ENCODE measurements around the gene RBCK1. TPM values are rescaled to one million over a fixed set of nuclear protein-coding genes. Genes with fewer than 3 reads are reported as not detected.
"Not testable (repeated sequence)": the region's sequence is repeated elsewhere in the genome, so short reads cannot be mapped to it uniquely, and the experiment has no call there.

RBCK1 gene
- polyA plus RNA-seq, 4 donors, result 74.8 to 176 (median 158) TPM

- H3K36me3 ChIP-seq (ENCODE audit: control insufficient read depth in 3 of 3, insufficient read depth in 2 of 3, low read depth in 1 of 3, low read length in 3 of 3), result no peaks in the 10 kb centered on the region
- FAIRE-seq (no peak), DNase-seq (peak; percentile 29 to 62)
- H3K27ac ChIP-seq (ENCODE audit: low read depth in 1 of 3, low read length in 2 of 3), result peak overlapping the region in 1 of 3 donors; percentile 71
- H3K9me3 ChIP-seq (ENCODE audit: control insufficient read depth in 2 of 2, insufficient read depth in 1 of 2, low read depth in 1 of 2, low read length in 1 of 2), result no peaks in the 10 kb centered on the region
- WGBS, 3 donors, result 61 to 73% (median 69%) methylated on average over 10 of the region's 10 CpGs
- no peak overlapping the region for H3K4me3 ChIP-seq (ENCODE audit: low read depth in 1 of 3, low read length in 3 of 3)
- H3K27me3 ChIP-seq (ENCODE audit: control insufficient read depth in 3 of 3, insufficient read depth in 3 of 3, low read length in 3 of 3), result no peaks in the 10 kb centered on the region
- H3K4me1 ChIP-seq (ENCODE audit: control insufficient read depth in 3 of 3, insufficient read depth in 2 of 3, low read depth in 1 of 3, low read length in 2 of 3), result peaks cover 0 to 3% (median 0%) of the 10 kb centered on the region in 3 donors
Measured at GRCh38 chr20:371755-372542, 36.1 kb upstream of the RBCK1 start.

DNA sequence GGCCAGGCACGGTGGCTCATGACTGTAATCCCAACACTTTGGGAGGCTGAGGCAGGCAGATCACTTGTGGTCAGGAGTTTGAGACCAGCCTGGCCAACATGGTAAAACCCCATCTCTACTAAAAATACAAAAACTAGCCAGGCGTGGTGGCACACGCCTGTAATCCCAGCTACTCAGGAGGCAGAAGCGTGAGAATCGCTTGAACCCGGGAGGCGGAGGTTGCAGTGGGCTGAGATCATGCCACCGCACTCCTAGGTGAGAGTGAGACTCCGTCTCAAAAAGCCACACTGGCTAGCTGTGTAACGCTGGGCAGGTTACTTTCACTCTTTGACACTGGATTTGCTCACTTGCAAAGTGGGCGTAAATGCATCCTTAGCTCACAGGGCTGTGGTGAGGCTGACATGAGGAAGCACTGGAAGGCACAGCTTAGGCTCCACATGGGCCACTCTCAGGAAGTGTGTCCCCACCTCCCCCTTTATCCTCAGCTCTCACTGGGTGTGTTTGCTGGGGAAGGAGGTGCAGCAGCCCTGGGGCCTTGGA lies 35.5 kb upstream of the RBCK1 start:
- H3K27ac ChIP-seq (ENCODE audit: low read depth in 1 of 3, low read length in 2 of 3), result peak overlapping the region in 1 of 3 donors; percentile 71
- H3K27me3 ChIP-seq (ENCODE audit: control insufficient read depth in 3 of 3, insufficient read depth in 3 of 3, low read length in 3 of 3); H3K4me1 ChIP-seq (ENCODE audit: control insufficient read depth in 3 of 3, insufficient read depth in 2 of 3, low read depth in 1 of 3, low read length in 2 of 3); DNase-seq; H3K9me3 ChIP-seq (ENCODE audit: control insufficient read depth in 2 of 2, insufficient read depth in 1 of 2, low read depth in 1 of 2, low read length in 1 of 2); FAIRE-seq; H3K4me3 ChIP-seq (ENCODE audit: low read depth in 1 of 3, low read length in 3 of 3); H3K36me3 ChIP-seq (ENCODE audit: control insufficient read depth in 3 of 3, insufficient read depth in 2 of 3, low read depth in 1 of 3, low read length in 3 of 3): not testable (repeated sequence)
- WGBS, 3 donors, result 84 to 87% (median 85%) methylated on average over 11 of the region's 11 CpGs

- Histone ChIP-seq H3K27me3 (ENCODE audit: control insufficient read depth in 3 of 3, insufficient read depth in 3 of 3, low read length in 3 of 3) (peaks cover 0 to 2% (median 0%) of the 10 kb centered on the region in 3 donors), H3K4me1 (ENCODE audit: control insufficient read depth in 3 of 3, insufficient read depth in 2 of 3, low read depth in 1 of 3, low read length in 2 of 3) (peaks cover 0 to 3% (median 0%) of the 10 kb centered on the region in 3 donors), H3K27ac (ENCODE audit: low read depth in 1 of 3, low read length in 2 of 3) (peak overlapping the region in 1 of 3 donors; percentile 15), H3K4me3 (ENCODE audit: low read depth in 1 of 3, low read length in 3 of 3) (no peak overlapping the region), H3K9me3 (ENCODE audit: control insufficient read depth in 2 of 2, insufficient read depth in 1 of 2, low read depth in 1 of 2, low read length in 1 of 2) (no peaks in the 10 kb centered on the region), H3K36me3 (ENCODE audit: control insufficient read depth in 3 of 3, insufficient read depth in 2 of 3, low read depth in 1 of 3, low read length in 3 of 3) (no peaks in the 10 kb centered on the region)
- WGBS, 3 donors, result 68 to 87% (median 84%) methylated on average over 9 of the region's 9 CpGs
- DNase-seq (peak in 1 of 2 donors; percentile 18), FAIRE-seq (no peak)
Measured at GRCh38 chr20:373171-373890, 34.8 kb upstream of the RBCK1 start.

DNA sequence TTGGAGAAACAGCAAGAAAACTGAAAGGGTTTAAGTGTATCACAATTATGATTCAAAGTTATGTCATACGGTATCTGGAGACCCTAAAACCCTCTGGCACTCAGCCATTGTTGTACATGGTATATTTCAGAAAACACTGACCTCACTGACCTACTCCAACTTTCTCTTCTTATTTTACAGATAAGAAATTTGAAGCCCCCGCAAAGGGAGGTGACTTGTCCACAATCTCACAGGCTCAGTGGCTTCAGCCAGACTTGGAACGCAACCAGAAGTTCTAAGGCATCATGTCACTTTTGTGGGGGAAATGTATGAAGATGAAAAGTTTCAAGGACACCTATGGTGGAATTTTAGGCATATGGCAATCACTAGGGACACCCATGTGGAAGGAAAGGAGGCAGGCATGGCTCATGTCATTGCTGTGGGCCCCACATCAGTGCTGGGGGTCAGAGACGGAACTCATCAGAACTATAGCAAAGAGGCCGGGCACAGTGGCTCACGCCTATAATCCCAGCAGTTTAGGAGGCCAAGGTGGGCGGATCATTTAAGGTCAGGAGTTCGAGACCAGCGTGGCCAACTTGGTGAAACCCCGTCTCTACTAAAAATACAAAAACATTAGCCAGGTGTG lies 32.7 kb upstream of the RBCK1 start:
- DNase-seq, result no peak
- Histone ChIP-seq H3K9me3 (ENCODE audit: control insufficient read depth in 2 of 2, insufficient read depth in 1 of 2, low read depth in 1 of 2, low read length in 1 of 2) (no peaks in the 10 kb centered on the region), H3K27me3 (ENCODE audit: control insufficient read depth in 3 of 3, insufficient read depth in 3 of 3, low read length in 3 of 3) (peaks cover 0 to 12% (median 0%) of the 10 kb centered on the region in 3 donors), H3K36me3 (ENCODE audit: control insufficient read depth in 3 of 3, insufficient read depth in 2 of 3, low read depth in 1 of 3, low read length in 3 of 3) (no peaks in the 10 kb centered on the region), H3K4me1 (ENCODE audit: control insufficient read depth in 3 of 3, insufficient read depth in 2 of 3, low read depth in 1 of 3, low read length in 2 of 3) (peaks cover 0 to 3% (median 0%) of the 10 kb centered on the region in 3 donors), H3K4me3 (ENCODE audit: low read depth in 1 of 3, low read length in 3 of 3) (no peak overlapping the region), H3K27ac (ENCODE audit: low read depth in 1 of 3, low read length in 2 of 3) (no peak overlapping the region)
- FAIRE-seq, result no peak
- 76 to 88% (median 80%) methylated on average over 10 of the region's 10 CpGs for WGBS, 3 donors

DNA sequence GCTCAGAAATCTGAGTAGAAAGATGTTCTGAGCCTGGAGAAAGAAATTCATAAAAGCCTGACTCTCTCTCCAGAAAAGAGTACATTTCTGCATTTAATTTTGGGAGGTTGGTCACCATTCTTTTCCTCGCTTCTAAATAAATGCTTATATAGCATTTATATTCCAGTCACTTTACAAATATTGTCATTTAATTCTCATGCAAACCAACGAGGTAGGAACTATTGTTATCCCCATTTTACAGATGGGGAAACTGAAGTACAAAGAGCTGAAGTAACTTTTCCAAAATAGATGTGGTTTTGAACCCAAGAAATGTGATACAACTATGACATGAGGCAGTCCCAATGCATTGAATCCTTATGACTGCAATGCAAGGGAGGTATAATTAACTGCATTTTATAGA lies 32.0 kb upstream of the RBCK1 start:
- Histone ChIP-seq H3K9me3 (ENCODE audit: control insufficient read depth in 2 of 2, insufficient read depth in 1 of 2, low read depth in 1 of 2, low read length in 1 of 2) (no peaks in the 10 kb centered on the region), H3K4me1 (ENCODE audit: control insufficient read depth in 3 of 3, insufficient read depth in 2 of 3, low read depth in 1 of 3, low read length in 2 of 3) (peaks cover 0 to 3% (median 0%) of the 10 kb centered on the region in 3 donors), H3K36me3 (ENCODE audit: control insufficient read depth in 3 of 3, insufficient read depth in 2 of 3, low read depth in 1 of 3, low read length in 3 of 3) (no peaks in the 10 kb centered on the region), H3K4me3 (ENCODE audit: low read depth in 1 of 3, low read length in 3 of 3) (no peak overlapping the region), H3K27ac (ENCODE audit: low read depth in 1 of 3, low read length in 2 of 3) (no peak overlapping the region), H3K27me3 (ENCODE audit: control insufficient read depth in 3 of 3, insufficient read depth in 3 of 3, low read length in 3 of 3) (peaks cover 0 to 12% (median 0%) of the 10 kb centered on the region in 3 donors)
- WGBS, 3 donors, result 7 to 32% (median 25%) methylated on average over 2 of the region's 2 CpGs
- FAIRE-seq, result no peak
- DNase-seq, result no peak

GRCh38 chr20:376750-377149 lies 31.3 kb upstream of the RBCK1 start:
- Histone ChIP-seq H3K4me1 (ENCODE audit: control insufficient read depth in 3 of 3, insufficient read depth in 2 of 3, low read depth in 1 of 3, low read length in 2 of 3) (no peaks in the 10 kb centered on the region), H3K9me3 (ENCODE audit: control insufficient read depth in 2 of 2, insufficient read depth in 1 of 2, low read depth in 1 of 2, low read length in 1 of 2) (no peaks in the 10 kb centered on the region), H3K27ac (ENCODE audit: low read depth in 1 of 3, low read length in 2 of 3) (no peak overlapping the region), H3K4me3 (ENCODE audit: low read depth in 1 of 3, low read length in 3 of 3) (no peak overlapping the region), H3K27me3 (ENCODE audit: control insufficient read depth in 3 of 3, insufficient read depth in 3 of 3, low read length in 3 of 3) (peaks cover 0 to 15% (median 0%) of the 10 kb centered on the region in 3 donors), H3K36me3 (ENCODE audit: control insufficient read depth in 3 of 3, insufficient read depth in 2 of 3, low read depth in 1 of 3, low read length in 3 of 3) (no peaks in the 10 kb centered on the region)
- FAIRE-seq (no peak), DNase-seq (no peak)
- 62 to 79% (median 72%) methylated on average over 2 of the region's 2 CpGs for WGBS, 3 donors

GRCh38 chr20:377578-377977 lies 30.5 kb upstream of the RBCK1 start:
- H3K27ac ChIP-seq (ENCODE audit: low read depth in 1 of 3, low read length in 2 of 3); H3K36me3 ChIP-seq (ENCODE audit: control insufficient read depth in 3 of 3, insufficient read depth in 2 of 3, low read depth in 1 of 3, low read length in 3 of 3); FAIRE-seq; H3K9me3 ChIP-seq (ENCODE audit: control insufficient read depth in 2 of 2, insufficient read depth in 1 of 2, low read depth in 1 of 2, low read length in 1 of 2); DNase-seq; H3K4me3 ChIP-seq (ENCODE audit: low read depth in 1 of 3, low read length in 3 of 3); H3K4me1 ChIP-seq (ENCODE audit: control insufficient read depth in 3 of 3, insufficient read depth in 2 of 3, low read depth in 1 of 3, low read length in 2 of 3): not testable (repeated sequence)
- 86 to 91% (median 88%) methylated on average over 12 of the region's 12 CpGs for WGBS, 3 donors
- H3K27me3 ChIP-seq (ENCODE audit: control insufficient read depth in 3 of 3, insufficient read depth in 3 of 3, low read length in 3 of 3), result peaks cover 0 to 24% (median 0%) of the 10 kb centered on the region in 3 donors

- no peak for FAIRE-seq
- WGBS, 3 donors, result 56 to 74% (median 64%) methylated on average over 5 of the region's 5 CpGs
- H3K27ac ChIP-seq (ENCODE audit: low read depth in 1 of 3, low read length in 2 of 3), result no peak overlapping the region
Measured at GRCh38 chr20:378961-379336, 29.1 kb upstream of the RBCK1 start.

More at GRCh38 chr20:378961-379336, 29.1 kb upstream of the RBCK1 start:
- DNase-seq, result no peak
- H3K27me3 ChIP-seq (ENCODE audit: control insufficient read depth in 3 of 3, insufficient read depth in 3 of 3, low read length in 3 of 3), result peaks cover 0 to 31% (median 0%) of the 10 kb centered on the region in 3 donors
- no peaks in the 10 kb centered on the region for H3K4me1 ChIP-seq (ENCODE audit: control insufficient read depth in 3 of 3, insufficient read depth in 2 of 3, low read depth in 1 of 3, low read length in 2 of 3)
- H3K36me3 ChIP-seq (ENCODE audit: control insufficient read depth in 3 of 3, insufficient read depth in 2 of 3, low read depth in 1 of 3, low read length in 3 of 3), result no peaks in the 10 kb centered on the region
- H3K9me3 ChIP-seq (ENCODE audit: control insufficient read depth in 2 of 2, insufficient read depth in 1 of 2, low read depth in 1 of 2, low read length in 1 of 2), result no peaks in the 10 kb centered on the region
- no peak overlapping the region for H3K4me3 ChIP-seq (ENCODE audit: low read depth in 1 of 3, low read length in 3 of 3)
